ENCODE data around the gene PHF12. TPM values are rescaled to one million over a fixed set of nuclear protein-coding genes. Genes with fewer than 3 reads are reported as not detected.
A peak's percentile ranks its signal among the peaks of the same experiment; 100 is the strongest.

The PHF12 gene
- total RNA-seq, 2 experiments from 2014 or later = 45.7 to 52.6 TPM

GRCh38 chr17:28946239-28946638 lies 5.1 kb downstream of the PHF12 start:
- ATAC-seq = no peak
- POLR2A ChIA-PET = interaction anchor here (0.6 to 6.4 kb wide), 5 partner anchors 10 to 221 kb away, joined by 3 to 34 read pairs (median 4); partner anchors contain the start of gene TLCD1
- peak overlapping the region; percentile 84 for H3K27ac Mint-ChIP-seq
- no peaks in the 10 kb centered on the region for H3K27me3 Mint-ChIP-seq
- no peak for DNase-seq
- H3K4me1 Mint-ChIP-seq (ENCODE audit: low read depth) = peaks cover 64% of the 10 kb centered on the region
- H3K9me3 Mint-ChIP-seq = no peaks in the 10 kb centered on the region
- H3K36me3 Mint-ChIP-seq (ENCODE audit: low read depth) = peaks cover 63% of the 10 kb centered on the region
- CTCF ChIA-PET = interaction anchor here (0.6 to 2.9 kb wide), 11 partner anchors 9 to 220 kb away, joined by 3 to 10 read pairs (median 4); partner anchors contain the start of gene TLCD1
- H3K4me3 Mint-ChIP-seq = peak overlapping the region; percentile 23
- TF ChIP-seq, protein P1, sequence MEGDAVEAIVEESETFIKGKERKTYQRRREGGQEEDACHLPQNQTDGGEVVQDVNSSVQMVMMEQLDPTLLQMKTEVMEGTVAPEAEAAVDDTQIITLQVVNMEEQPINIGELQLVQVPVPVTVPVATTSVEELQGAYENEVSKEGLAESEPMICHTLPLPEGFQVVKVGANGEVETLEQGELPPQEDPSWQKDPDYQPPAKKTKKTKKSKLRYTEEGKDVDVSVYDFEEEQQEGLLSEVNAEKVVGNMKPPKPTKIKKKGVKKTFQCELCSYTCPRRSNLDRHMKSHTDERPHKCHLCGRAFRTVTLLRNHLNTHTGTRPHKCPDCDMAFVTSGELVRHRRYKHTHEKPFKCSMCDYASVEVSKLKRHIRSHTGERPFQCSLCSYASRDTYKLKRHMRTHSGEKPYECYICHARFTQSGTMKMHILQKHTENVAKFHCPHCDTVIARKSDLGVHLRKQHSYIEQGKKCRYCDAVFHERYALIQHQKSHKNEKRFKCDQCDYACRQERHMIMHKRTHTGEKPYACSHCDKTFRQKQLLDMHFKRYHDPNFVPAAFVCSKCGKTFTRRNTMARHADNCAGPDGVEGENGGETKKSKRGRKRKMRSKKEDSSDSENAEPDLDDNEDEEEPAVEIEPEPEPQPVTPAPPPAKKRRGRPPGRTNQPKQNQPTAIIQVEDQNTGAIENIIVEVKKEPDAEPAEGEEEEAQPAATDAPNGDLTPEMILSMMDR (IDR thresholded peaks at IDR 0.05) = no peak
- intact Hi-C loops (cut with micrococcal nuclease) = loop anchor here (5.0 kb wide), 1 partner anchor 44 kb away; the partner anchor contains the start of gene DHRS13

GRCh38 chr17:28944862-28945741 lies 6.2 kb downstream of the PHF12 start:
- CTCF ChIA-PET = interaction anchor here (0.9 to 3.2 kb wide), 12 partner anchors 8 to 218 kb away, joined by 3 to 18 read pairs (median 5); partner anchors contain the start of gene TLCD1
- POLR2A ChIA-PET = interaction anchor here (6.4 kb wide), 1 partner anchor 9 kb away, joined by 34 read pairs; no protein-coding TSS in a partner anchor
- intact Hi-C loops (cut with micrococcal nuclease) = loop anchor here (5.0 kb wide), 1 partner anchor 43 kb away; the partner anchor contains the start of gene DHRS13
- H3K27me3 Mint-ChIP-seq = no peaks in the 10 kb centered on the region
- H3K9me3 Mint-ChIP-seq = no peaks in the 10 kb centered on the region
- H3K4me1 Mint-ChIP-seq (ENCODE audit: low read depth) = peaks cover 75% of the 10 kb centered on the region
- DNase-seq (no peak), ATAC-seq (no peak)
- peaks cover 60% of the 10 kb centered on the region for H3K36me3 Mint-ChIP-seq (ENCODE audit: low read depth)
- H3K27ac Mint-ChIP-seq = peak overlapping the region; percentile 84
- TF ChIP-seq, protein P1 (IDR thresholded peaks at IDR 0.05) = no peak
- H3K4me3 Mint-ChIP-seq = no peak overlapping the region

- intact Hi-C loops (cut with micrococcal nuclease) = no loop called here
- DNase-seq (no peak), ATAC-seq (no peak)
- Mint-ChIP-seq H3K4me3 (no peak overlapping the region), H3K36me3 (ENCODE audit: low read depth) (peaks cover 58% of the 10 kb centered on the region), H3K27ac (no peak overlapping the region), H3K27me3 (no peaks in the 10 kb centered on the region), H3K4me1 (ENCODE audit: low read depth) (peaks cover 82% of the 10 kb centered on the region), H3K9me3 (no peaks in the 10 kb centered on the region)
- TF ChIP-seq, protein P1 (IDR thresholded peaks at IDR 0.05) = no peak
- POLR2A ChIA-PET = interaction anchor here (1.1 kb wide), 1 partner anchor 18 kb away, joined by 3 read pairs; no protein-coding TSS in a partner anchor
- CTCF ChIA-PET = interaction anchor here (0.9 to 3.2 kb wide), 8 partner anchors 9 to 218 kb away, joined by 3 to 18 read pairs (median 4); partner anchors contain the start of gene TLCD1
Measured at GRCh38 chr17:28944343-28944742, 7.0 kb downstream of the PHF12 start.

DNA sequence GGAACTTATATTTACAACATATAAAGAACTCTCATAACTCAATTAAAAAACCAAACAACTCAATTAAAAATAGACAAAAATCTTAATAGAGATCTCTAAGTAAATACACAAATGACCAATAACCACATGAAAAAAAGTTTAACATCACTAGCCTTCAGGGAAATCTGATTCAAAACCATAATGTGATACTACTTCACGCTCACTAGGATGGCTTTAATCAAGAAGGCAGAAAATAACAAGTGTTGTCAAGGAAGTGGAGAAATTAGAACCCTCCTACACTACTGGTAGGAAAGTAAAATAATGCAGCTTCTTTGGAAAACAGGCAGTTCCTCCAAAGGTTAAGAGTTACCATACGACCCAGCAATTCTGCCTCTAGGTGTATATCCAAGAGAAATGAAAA lies 8.4 kb downstream of the PHF12 start:
- Mint-ChIP-seq H3K36me3 (ENCODE audit: low read depth) (peaks cover 51% of the 10 kb centered on the region), H3K4me1 (ENCODE audit: low read depth) (peaks cover 83% of the 10 kb centered on the region), H3K27me3 (no peaks in the 10 kb centered on the region), H3K9me3 (no peaks in the 10 kb centered on the region), H3K27ac (peak overlapping the region; percentile 2), H3K4me3 (no peak overlapping the region)
- TF ChIP-seq, protein P1 (IDR thresholded peaks at IDR 0.05) = no peak
- CTCF ChIA-PET = interaction anchor here (1.2 to 3.2 kb wide), 3 partner anchors 22 to 216 kb away, joined by 4 to 18 read pairs (median 4); partner anchors contain the start of gene TLCD1
- DNase-seq (no peak), ATAC-seq (no peak)
- intact Hi-C loops (cut with micrococcal nuclease) = no loop called here
- POLR2A ChIA-PET = no interaction called here
